Left ventricle myocardium inferior (tissue), 1 donor: ENCODE measurements around the gene POU2F3. TPM values are rescaled to one million over a fixed set of nuclear protein-coding genes. Genes with fewer than 3 reads are reported as not detected.
"Not testable (repeated sequence)": the region's sequence is repeated elsewhere in the genome, so short reads cannot be mapped to it uniquely, and the experiment has no call there.

Experiments used
- DNase-seq: peaks from one replicate; pipeline ENCODE4 v3.0.0-alpha.2; 2020
- H3K27ac ChIP-seq: fragments of 200-600 bp; replicated peaks from 2 replicates; pipeline ENCODE4 v1.8.0; 2021
- H3K27me3 ChIP-seq: fragments of 200-600 bp; 2 replicates; pipeline ENCODE4 v1.8.0; 2021; ENCODE audit warnings: low read depth
- H3K36me3 ChIP-seq: fragments of 200-600 bp; 2 replicates; pipeline ENCODE4 v1.8.0; 2021
- H3K4me1 ChIP-seq: fragments of 200-600 bp; 2 replicates; pipeline ENCODE4 v1.8.0; 2021
- H3K4me3 ChIP-seq: fragments of 200-600 bp; 2 replicates; pipeline ENCODE4 v1.8.0; 2021; ENCODE audit warnings: mild to moderate bottlenecking, moderate library complexity
- H3K9me3 ChIP-seq: fragments of 200-600 bp; replicated peaks from 2 replicates; pipeline ENCODE4 v1.8.0; 2021
- intact Hi-C: fragments of 100-400 bp; cut with micrococcal nuclease; formaldehyde crosslinking; loops from one replicate; pipeline ENCODE4 v1.11.0; 2022
- total RNA-seq: library from RNA; stranded (reverse); fragmentation: NEBNext Ultra II Directional; extraction: Animal tissue kit (Norgen Biotek cat#: 25700); gene quantifications from one replicate; pipeline ENCODE4 v1.2.1, GENCODE V29; 2021
- TF ChIP-seq, protein P1 (sequence below): fragments of 200-600 bp; IDR thresholded peaks from 2 replicates; pipeline ENCODE4 v1.8.0; 2021; ENCODE audit warnings: antibody characterized with exemption, mild to moderate bottlenecking, borderline replicate concordance
- donor health status: DM: no; HTN: yes; CAD: no; lungs with severe emphysema.

Gene POU2F3
- total RNA-seq, 1 donor from 2014 or later = not detected

DNA sequence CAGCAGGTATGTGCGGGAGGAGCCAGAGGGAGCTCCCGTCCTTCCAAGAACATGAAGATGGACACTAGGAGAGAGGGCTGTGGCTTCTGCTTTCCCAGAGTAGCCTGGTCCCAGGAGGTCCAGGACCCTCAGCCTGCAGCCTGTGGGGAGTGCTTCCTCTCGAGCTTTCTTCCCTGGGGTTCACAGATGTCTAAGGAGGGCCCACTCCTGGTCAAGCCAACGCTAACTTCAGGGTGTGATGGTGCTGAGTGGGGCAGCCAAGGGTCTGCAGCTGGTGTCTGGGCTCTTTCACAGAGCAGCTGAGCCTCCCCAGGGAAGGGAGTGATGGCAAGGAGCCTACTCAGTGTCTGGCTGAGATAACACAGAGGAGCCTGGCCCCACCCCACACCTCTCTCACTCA is 3.3 kb downstream of the POU2F3 start:
- Histone ChIP-seq H3K4me3 (no peak overlapping the region), H3K4me1 (peaks cover 9% of the 10 kb centered on the region), H3K9me3 (no peaks in the 10 kb centered on the region), H3K27ac (no peak overlapping the region), H3K27me3 (peaks cover 100% of the 10 kb centered on the region), H3K36me3 (no peaks in the 10 kb centered on the region)
- DNase-seq = no peak
- TF ChIP-seq, protein P1, sequence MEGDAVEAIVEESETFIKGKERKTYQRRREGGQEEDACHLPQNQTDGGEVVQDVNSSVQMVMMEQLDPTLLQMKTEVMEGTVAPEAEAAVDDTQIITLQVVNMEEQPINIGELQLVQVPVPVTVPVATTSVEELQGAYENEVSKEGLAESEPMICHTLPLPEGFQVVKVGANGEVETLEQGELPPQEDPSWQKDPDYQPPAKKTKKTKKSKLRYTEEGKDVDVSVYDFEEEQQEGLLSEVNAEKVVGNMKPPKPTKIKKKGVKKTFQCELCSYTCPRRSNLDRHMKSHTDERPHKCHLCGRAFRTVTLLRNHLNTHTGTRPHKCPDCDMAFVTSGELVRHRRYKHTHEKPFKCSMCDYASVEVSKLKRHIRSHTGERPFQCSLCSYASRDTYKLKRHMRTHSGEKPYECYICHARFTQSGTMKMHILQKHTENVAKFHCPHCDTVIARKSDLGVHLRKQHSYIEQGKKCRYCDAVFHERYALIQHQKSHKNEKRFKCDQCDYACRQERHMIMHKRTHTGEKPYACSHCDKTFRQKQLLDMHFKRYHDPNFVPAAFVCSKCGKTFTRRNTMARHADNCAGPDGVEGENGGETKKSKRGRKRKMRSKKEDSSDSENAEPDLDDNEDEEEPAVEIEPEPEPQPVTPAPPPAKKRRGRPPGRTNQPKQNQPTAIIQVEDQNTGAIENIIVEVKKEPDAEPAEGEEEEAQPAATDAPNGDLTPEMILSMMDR = no peak
- intact Hi-C loops = no loop called here

GRCh38 chr11:120244476-120245365 is 4.8 kb downstream of the POU2F3 start:
- intact Hi-C loops = no loop called here
- Histone ChIP-seq H3K9me3 (no peaks in the 10 kb centered on the region), H3K4me3 (no peak overlapping the region), H3K4me1 (peaks cover 8% of the 10 kb centered on the region), H3K27me3 (peaks cover 100% of the 10 kb centered on the region), H3K36me3 (no peaks in the 10 kb centered on the region), H3K27ac (no peak overlapping the region)
- no peak for DNase-seq
- TF ChIP-seq, protein P1 = no peak

GRCh38 chr11:120245434-120245833 is 5.5 kb downstream of the POU2F3 start:
- Histone ChIP-seq H3K27ac (no peak overlapping the region), H3K9me3 (no peaks in the 10 kb centered on the region), H3K4me1 (peaks cover under 1% of the 10 kb centered on the region), H3K4me3 (no peak overlapping the region), H3K36me3 (no peaks in the 10 kb centered on the region), H3K27me3 (peaks cover 100% of the 10 kb centered on the region)
- intact Hi-C loops = no loop called here
- TF ChIP-seq, protein P1 = no peak
- DNase-seq = no peak

GRCh38 chr11:120248551-120249278 is 8.8 kb downstream of the POU2F3 start:
- no peaks in the 10 kb centered on the region for H3K36me3 ChIP-seq
- TF ChIP-seq, protein P1 = no peak
- no peak overlapping the region for H3K27ac ChIP-seq
- peaks cover 4% of the 10 kb centered on the region for H3K4me1 ChIP-seq
- intact Hi-C loops = no loop called here
- no peak for DNase-seq
- no peaks in the 10 kb centered on the region for H3K9me3 ChIP-seq
- peaks cover 88% of the 10 kb centered on the region for H3K27me3 ChIP-seq
- H3K4me3 ChIP-seq = no peak overlapping the region

DNA sequence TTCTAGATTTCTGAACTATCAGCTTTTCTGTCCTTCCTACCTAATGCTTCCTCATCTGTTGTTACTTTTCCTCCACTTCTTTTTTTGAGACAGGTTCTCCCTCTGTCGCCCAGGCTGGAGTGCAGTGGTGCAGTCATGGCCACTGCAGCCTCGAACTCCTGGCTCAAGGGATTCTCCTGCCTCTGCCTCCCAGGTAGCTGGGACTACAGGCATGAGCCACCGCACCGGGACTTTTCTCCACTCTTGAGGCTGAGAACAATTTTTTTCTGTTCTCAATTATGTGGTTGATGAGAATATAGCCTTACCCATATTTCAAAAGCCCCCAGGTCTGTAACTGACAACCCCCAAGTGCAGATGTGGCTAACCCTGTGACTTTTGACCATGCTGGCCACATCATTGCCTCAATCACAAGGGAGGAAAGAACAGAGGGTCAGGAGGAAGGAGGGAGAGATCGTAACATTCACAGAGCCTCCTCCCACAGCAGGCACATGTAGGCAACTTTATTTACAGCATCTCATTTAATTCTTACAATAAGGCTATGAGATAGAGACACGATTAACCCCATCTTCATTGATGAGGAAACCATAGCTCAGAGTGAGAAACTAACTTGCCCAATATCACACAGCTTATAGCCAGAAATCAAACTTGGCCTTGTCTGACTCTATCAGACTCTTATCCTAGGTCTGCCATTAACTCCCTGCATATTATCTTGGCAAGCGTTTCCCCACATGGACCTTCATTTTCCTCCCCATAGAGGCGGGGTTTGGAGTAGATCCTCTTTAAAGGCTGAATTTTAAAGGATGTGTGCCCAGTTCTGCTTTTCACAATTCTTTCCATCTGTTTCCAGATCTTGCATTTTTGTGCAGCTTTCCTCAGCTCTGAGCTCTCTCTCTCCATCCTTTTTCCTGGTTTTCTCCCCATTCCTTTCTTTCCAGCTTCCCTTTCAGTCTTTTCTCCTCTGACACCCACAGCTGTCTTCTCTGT is 9.6 kb downstream of the POU2F3 start:
- intact Hi-C loops = no loop called here

GRCh38 chr11:120253377-120253776 is 13.4 kb downstream of the POU2F3 start:
- H3K27ac ChIP-seq, H3K36me3 ChIP-seq, intact Hi-C loops, H3K4me3 ChIP-seq, DNase-seq, H3K9me3 ChIP-seq: not testable (repeated sequence)
- Histone ChIP-seq H3K27me3 (peaks cover 87% of the 10 kb centered on the region), H3K4me1 (peaks cover 21% of the 10 kb centered on the region)

More for the DNA sequence above, 9.6 kb downstream of the POU2F3 start:
- Histone ChIP-seq H3K36me3 (no peaks in the 10 kb centered on the region), H3K27ac (no peak overlapping the region), H3K9me3 (no peaks in the 10 kb centered on the region), H3K27me3 (peaks cover 88% of the 10 kb centered on the region), H3K4me3 (no peak overlapping the region), H3K4me1 (peaks cover 4% of the 10 kb centered on the region)
- DNase-seq = no peak
- TF ChIP-seq, protein P1 = no peak
